HG02588 (cell line): ENCODE results near the gene SLC23A2.
"Not testable (repeated sequence)": the region's sequence is repeated elsewhere in the genome, so short reads cannot be mapped to it uniquely, and the experiment has no call there.

Experiments
- ATAC-seq: cut with Tn5 transposase; IDR thresholded peaks from one replicate; pipeline ENCODE4 v1.9.1; 2021; ENCODE audit warnings: mild to moderate bottlenecking, moderate library complexity; ENCODE audit not compliant: unreplicated experiment

Gene SLC23A2

DNA sequence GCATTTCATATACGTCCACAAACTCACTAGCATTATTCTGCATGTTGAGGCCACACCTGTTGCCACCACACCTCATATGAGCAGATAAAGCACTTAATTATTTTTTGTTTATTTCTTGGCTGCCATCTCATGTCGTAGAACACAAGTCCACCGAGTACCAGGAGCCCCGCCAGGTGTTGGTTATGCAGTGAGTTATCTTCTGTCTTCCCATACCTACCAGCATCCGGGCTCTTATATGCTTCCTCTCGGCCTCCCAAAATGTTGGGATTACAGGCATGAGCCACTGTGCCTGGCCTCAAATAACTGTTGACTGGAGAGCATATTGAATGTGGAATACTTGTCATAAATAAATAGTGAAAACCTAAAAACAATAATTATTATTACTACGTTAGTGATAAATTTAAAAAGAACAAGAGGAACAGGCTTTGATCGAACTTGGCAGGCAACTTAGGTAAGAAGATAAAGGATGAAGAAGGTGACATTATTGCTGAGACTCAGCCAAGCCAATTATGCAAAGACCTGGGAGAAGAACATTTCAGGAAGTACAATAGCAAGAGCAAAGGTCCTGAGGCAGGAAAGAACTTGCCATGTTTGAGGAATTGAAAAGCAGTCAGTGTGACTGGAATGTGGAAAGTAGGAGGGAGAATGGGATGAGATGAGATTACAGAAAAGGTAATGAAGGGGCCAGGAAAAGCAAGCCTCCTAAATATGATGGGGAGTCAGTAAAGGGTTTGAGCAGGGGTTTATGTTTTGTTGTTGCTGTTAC is 12.6 kb upstream of the SLC23A2 start:
- ATAC-seq, result no peak

DNA sequence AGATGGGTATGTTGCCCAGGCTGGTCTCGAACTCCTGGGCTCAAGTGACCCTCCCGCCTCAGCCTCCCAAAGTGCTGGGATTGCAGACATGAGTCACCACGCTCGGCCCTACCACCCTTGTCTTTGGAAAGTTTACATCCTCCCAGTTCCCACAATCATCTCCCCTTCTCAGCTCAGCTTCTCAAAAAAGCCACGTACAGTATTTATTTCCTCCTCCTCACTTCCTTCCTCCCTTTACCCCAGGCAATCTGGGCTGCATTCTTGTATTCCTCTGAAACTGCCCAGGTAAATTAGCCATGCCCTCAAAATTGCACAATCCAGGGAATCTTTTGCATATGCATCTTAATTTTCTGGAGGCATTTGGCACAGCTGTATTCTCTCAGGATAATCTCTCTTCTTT is 7.4 kb upstream of the SLC23A2 start:
- no peak for ATAC-seq

DNA sequence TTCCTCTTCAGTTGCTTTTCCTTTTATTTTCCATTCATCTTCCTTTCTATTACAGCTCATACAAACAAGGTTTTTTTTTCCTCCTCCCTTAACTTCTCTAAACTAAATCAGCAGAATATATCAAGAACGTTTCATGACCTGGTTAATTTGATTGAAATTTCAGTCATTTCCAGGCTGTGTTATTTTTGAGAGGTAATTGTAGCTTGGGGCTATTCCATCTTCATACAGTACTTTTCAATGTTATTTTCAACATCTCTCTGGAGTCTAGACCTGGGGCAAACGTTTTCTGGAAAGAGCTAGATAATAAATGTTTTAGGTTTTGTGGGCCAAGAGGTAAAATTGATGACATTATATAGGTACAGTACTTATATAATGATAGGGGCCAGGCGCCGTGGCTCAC is 4.0 kb upstream of the SLC23A2 start:
- no peak for ATAC-seq

DNA sequence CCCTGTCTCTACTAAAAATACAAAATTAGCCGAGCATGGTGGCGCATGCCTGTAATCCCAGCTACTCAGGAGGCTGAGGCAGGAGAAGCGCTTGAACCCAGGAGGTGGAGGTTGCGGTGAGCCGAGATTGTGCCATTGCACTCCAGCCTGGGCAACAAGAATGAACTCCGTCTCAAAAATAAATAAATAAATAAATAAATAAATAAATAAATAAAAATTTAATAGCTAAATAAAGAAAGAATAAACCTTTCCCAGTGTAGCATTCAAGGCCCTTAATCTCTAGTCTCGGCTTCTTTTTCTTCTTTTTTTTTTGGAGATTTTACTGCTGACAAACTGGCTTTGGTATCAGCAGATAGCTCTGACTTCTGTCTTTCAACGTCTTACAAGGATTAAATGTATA is 3.5 kb upstream of the SLC23A2 start:
- ATAC-seq, result not testable (repeated sequence)

DNA sequence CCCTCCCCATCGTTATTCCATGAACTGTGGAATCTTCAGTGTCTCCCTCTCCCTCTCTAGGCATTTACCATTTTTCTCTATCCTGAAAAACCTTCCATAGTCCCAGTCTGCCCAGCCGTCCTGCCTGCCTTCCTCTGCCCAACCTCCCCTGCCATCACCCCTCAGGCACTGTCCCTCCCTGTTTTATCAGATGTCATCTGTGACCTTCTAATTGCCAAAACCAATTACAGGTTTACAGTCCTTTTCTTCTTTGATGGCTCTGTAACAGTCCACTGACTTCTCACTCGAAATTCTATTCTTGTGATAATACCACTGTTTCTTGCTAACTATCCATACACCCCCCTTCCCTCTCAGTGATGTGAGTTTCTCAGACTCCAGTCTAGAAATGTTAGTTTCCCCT is 2.3 kb upstream of the SLC23A2 start:
- no peak for ATAC-seq

DNA sequence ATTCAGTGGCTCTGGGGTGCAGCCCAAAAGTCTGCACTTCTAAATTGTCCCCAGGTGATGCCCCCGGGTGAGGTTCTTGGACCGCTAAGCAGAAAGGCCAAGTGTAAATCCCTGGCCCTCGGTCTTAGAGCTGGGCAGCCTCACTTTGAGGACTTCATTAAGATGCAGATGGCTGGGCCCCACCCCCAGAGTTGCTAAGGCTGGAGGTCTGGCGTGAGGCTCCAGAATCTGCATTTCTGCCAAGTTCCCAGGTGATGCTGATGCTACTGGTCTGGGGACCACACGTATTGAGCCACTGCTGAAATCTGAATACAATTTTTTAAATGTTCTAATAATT is 735 bp upstream of the SLC23A2 start:
- no peak for ATAC-seq

DNA sequence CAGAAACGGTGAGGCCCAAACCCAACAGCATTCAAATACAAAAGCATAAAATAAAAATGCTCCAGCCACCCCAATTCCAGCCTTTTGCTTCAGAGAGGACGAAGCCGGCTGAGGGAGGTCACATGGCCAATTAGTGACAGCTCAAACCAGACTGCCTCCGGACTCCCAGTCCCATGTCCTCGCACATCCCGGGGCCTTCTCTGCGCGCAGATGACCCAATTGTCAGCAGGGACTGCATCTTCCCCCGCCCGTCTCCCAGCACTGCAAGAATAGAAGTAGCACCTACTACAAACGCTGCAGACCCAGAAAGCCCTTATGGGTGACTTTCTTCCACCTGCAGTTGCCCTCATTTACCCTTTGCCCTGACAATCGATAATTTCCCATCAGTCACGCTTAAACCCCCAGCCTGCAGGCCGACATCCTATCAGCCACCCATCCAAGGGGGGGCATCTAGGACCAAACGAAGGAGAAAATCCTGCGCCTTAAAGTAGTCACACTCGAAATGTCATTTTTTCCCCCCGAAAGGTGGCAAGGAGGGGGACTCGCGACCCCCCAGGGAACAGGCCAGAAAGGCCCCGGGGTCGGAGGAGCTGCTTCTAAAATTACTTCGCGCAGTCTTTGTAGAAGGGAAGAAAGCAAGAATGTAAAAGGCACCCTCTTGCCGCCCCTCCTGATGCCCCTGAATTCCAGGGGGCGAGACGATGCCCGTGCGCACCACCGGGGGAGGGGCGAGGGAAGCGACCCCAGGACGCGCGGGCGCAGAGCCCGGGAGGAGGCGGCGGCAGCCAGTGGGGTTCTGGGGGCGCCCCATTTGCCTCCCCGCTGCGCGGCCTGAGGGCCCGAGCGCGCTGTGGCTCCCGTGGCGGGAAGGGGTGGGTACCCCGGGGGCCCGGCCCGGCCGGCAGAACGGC is 792 bp downstream of the SLC23A2 start:
- ATAC-seq, result peak; percentile 49

DNA sequence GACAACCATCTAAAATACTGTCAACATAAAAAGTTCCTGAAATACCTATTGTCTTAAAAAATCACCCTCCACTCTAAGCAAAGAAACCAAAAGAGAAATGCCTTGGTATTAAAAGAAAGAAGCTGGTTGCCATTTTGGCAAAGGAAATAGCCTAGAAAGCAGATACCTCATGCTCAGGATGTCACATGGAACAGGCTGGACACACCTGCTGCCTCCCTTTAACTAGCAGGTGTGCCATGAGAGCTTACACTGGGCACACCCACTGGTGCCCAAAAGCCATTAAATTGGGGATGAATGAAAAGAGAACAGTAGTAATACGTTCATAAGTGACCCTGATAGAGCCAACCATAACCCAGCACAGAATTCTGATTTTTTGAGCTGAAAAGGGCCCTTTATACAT is 1.5 kb downstream of the SLC23A2 start:
- no peak for ATAC-seq

DNA sequence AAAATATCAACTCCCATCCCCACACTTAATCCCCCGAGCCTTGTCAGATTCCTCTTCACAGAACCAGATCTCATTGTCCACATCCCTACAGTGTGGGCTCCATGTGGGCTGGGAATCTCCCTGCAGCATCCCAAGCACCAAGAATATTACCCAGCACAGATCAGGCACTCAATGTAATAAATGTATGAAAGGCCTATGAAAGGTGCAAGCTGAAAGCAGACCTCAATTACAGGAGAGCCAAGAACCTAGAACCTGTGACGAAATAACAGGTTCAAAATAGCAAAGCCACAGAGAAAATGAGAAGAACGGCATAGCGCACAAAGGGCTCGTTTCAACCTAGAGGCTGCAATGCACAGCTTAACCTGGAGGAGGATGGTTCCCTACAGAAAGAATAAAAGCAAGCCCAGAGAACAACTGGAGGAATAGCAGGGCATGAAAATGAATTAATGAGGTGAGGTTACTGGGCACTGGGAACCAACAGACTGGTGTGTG is 3.1 kb downstream of the SLC23A2 start:
- no peak for ATAC-seq

DNA sequence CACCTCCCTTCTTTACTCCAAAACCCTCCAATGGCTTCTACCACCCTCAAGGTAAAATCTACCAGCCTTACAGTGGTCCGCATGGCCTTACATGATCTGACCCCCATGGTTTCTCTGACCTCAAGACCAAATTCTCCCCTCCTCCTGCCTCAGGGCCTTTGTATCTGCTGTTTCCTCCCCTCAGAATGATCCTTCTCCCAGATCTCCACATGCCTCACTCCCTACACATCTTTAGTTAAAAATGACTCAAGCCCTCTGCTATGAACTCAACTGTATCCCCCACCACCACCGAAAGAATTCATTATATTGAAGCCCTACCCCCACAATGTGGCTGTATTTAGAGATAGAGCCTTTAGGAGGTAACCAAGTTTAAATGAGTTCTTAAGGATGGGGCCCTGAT is 4.1 kb downstream of the SLC23A2 start:
- ATAC-seq, result no peak

DNA sequence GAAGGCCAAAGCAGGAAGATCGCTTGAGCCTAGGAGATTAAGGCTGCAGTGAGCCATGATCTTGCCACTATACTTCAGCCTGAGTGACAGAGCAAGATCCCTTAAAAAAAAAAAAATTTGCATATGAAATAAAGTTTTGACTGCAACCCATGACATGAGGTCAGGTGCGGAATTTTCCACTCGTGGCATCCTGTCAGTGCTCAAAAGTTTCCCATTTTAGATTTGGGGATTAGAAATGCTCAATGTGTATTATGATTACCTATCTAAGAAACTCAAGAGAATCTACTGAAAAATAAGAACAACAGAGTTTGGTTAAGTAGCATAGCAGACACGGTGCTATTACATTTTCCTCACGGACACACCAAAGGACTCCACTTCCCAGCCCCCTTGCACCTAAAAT is 11.7 kb downstream of the SLC23A2 start:
- no peak for ATAC-seq

DNA sequence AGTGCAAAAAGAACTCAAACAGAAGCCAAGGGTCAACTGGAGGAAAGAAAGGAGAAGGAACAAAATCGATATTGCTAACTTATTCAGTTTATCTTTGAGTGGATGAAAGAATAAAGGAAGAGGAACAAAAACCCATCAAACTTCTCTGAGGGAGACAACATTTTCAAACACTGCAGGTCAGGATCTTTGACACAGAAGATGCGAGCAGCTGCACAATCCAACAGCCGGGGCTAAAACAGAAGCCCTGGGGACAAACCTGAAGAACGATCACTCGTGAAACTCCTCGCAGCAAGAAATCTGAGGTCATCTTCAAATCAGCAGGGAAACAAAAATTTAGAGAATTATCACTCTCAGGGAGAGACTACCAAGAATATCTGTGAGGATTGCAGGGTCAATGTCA is 14.2 kb downstream of the SLC23A2 start:
- no peak for ATAC-seq

DNA sequence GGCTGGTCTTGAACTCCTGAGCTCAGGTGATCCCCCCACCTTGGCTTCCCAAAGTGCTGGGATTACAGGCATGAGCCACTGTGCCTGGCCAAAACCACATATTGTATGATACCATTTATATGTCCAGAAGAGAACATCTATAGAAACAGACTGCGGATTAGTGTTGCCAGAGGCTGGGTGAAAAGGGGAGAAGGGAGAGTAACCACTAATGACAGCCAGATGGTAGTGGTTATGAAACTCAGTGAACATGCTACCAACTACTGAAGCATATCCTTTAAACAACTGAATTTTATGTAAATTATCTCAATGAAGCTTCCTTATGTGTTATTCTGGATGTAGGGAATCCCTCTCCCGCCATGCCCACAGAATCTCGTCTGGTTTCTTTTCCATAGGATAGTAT is 15.7 kb downstream of the SLC23A2 start:
- ATAC-seq, result no peak

DNA sequence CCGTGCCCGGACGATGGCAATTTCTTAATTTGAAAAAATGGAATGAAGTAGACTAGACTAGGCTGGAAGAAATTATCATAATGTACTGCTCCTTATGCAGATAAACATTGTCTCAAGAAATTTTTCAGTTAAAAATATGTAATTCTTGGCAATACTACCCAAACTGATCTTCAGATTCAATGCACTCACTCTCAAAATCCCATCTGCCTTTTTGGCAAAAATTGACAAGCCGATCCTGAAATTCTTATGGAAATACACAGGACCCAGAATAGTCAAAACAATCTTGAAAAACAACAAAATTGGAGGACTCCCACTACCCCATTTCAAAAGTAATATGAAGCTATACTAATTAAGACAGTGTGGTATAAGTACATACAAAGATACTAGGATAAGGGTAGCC is 19.0 kb downstream of the SLC23A2 start:
- no peak for ATAC-seq

DNA sequence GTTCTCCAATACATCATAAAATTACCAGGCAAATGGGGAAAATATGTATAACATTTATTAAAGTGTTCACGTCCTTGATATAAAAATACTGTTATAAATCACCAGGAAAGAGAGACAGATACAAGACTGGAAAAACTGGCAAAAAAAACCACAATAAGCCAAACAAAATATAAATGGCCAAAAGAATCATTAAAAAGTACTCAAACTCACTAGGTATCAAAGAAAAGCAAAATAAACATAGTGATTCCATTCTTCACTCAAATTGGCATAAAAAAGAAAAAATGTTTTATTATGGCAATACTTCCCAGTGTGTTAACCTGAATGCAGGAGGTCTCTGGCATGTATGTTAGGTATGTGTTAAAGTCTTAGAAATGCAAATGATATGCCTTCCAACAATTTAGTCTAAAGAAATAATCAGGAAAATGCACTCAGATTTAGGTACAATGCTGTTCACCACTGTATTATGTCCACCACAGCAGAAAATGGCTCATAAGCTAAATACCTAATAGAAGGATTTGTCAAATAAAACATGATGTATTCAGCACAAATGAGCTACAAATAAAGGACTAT is 21.4 kb downstream of the SLC23A2 start:
- no peak for ATAC-seq

DNA sequence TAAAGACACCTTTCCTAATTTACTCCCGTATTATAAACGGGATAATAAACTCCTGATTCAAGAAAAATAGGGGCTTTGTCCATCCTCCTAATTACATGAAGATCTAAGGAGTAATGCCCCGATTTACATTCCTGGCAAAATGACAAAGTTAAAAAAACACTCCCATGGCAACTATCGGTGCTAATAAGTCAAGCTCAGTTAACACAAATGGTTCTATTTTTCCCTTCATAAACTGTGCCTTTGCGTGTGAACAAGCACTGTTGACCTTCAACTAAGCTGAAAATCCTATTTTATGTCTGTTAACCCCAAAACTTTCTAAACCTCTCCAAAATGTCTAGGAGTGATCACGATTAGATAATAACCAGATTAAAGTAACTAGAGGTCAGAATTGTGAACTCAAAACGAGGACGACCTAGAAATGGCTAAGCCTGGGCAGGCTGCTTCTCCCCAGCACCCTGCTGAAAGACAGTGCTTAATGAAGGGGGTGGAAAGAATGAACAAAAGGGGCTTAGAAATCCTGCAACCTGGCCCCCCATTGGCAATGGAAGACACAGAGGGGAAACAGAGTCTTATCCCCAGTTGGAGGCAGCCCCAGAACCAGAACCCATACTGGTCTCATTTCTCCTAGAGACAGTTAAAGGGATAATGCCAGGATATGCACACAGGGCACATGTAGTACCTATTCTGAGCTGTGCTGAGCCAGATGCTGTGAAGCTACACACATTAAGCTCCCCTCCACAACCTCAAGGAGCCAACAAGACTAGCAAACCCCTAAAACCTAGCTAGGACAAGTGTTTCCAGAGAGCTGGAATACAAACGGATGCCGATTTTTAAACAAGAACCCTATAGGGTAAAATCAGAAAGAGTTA is 23.0 kb downstream of the SLC23A2 start:
- no peak for ATAC-seq

DNA sequence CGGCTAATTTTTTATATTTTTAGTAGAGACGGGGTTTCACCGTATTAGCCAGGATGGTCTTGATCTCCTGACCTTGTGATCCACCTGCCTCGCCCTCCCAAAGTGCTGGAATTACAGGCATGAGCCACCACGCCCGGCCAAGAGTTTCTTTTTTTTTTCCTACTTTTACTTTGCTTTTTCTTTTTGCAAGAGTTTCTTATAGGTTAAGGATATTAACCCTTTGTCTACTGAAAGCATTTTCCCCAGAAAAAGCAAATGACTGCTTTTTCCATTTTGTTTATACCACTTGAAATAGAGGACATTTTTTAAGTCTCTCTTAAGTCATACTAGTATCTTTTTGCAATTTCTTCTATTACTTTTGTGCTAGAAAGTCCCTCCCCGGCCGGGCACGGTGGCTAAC is 25.3 kb downstream of the SLC23A2 start:
- not testable (repeated sequence) for ATAC-seq

DNA sequence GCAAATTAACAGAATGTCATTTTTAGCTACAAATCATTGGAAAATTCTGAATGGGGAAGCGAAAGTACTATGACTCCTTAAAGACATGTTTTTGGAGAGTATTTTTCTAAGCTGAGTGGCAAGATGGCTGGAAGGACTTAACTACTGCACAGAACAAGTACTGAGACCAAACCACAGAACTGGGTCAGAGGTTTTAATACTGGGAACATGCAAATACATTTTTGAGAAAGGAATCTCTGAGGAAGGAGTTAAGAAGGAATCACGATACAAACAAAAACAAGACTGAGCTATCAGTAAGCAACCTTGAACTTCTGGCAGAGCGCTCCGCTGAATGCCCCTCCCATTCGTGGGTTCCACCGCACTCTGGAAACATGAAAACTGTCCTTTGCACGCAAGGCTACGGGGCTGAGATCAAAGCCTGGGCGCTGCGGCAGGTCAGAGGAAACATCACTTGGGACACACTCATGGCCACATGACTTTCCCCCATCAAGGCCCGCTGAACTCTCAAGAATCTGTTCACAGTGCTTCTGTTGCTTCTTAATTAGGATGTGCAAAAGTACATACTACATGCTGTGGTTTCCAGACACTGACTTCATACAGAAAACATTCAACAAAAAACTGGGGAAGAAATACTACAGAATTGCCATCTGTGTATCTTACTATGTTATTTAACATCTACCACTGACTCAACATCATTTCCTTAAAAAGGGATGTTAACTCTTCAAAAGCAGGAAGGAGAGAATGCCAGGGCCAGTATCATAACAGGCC is 27.8 kb downstream of the SLC23A2 start:
- peak; percentile 80 for ATAC-seq

DNA sequence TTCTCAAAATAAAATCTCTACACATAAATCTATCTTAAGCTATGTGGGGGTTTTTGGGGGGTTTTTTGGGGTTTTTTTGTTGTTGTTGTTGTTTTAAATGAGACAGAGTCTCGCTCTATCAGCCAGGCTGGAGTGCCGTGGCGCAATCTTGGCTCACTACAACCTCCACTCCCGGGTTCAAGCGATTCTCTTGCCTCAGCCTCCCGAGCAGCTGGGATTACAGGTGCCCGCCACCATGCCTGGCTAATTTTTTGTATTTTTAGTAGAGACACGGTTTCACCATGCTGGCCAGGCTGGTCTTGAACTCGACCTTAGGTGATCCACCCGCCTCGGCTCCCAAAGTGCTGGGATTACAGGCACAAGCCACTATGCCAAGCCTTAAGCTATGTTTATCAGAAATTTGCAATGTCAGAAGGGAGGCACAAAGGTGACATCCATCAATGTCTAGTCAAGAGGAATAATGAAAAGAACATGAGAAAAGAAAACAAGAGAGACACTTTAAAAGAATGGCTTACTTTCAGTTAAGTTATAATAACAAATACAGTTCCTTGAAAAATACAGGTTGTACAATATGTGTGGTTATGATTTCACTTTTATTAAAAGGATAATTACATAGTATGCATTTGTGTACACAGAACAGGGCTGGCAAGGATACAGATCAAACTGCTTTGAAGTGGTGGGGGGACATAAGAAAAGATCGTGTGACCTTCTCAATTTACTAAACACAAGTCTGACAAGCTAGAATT is 28.6 kb downstream of the SLC23A2 start:
- ATAC-seq, result no peak
